Subcutaneous abdominal adipose tissue (tissue), 5 donors: ENCODE results near the gene ZNF207.

Experiments used
- H3K27ac ChIP-seq: one replicate; pipeline ENCODE4 v1.7.0; 2013; ENCODE audit warnings: low read depth, mild to moderate bottlenecking, inconsistent platforms, low read length, moderate library complexity
- H3K27me3 ChIP-seq, 5 donors: one replicate each; pipeline ENCODE4 v1.7.0; 2013; ENCODE audit warnings: low read length in 5 of 5, inconsistent platforms in 1 of 5; ENCODE audit not compliant: control insufficient read depth in 5 of 5, insufficient read depth in 4 of 5
- H3K36me3 ChIP-seq, 5 donors: one replicate each; pipeline ENCODE4 v1.7.0; 2013; ENCODE audit warnings: low read length in 5 of 5; ENCODE audit not compliant: control insufficient read depth in 5 of 5, insufficient read depth in 5 of 5
- H3K4me1 ChIP-seq, 5 donors: one replicate each; pipeline ENCODE4 v1.7.0; 2013; ENCODE audit warnings: low read length in 5 of 5, mild to moderate bottlenecking in 3 of 5, moderate library complexity in 1 of 5; ENCODE audit not compliant: control insufficient read depth in 5 of 5, insufficient read depth in 5 of 5
- H3K4me3 ChIP-seq, 5 donors: one replicate each; pipeline ENCODE4 v1.7.0; 2013; ENCODE audit warnings: low read length in 5 of 5, low read depth in 1 of 5
- H3K9ac ChIP-seq, 5 donors: one replicate each; pipeline ENCODE4 v1.7.0; 2013; ENCODE audit warnings: low read length in 5 of 5, mild to moderate bottlenecking in 4 of 5, moderate library complexity in 3 of 5
- H3K9me3 ChIP-seq, 5 donors: one replicate each; pipeline ENCODE4 v1.7.0; 2013; ENCODE audit warnings: low read length in 5 of 5; ENCODE audit not compliant: control insufficient read depth in 5 of 5
- donor health status: healthy.
- donor health status: healthy.
- donor health status: healthy.
- donor health status: healthy.
- donor health status: healthy.

The ZNF207 gene

DNA sequence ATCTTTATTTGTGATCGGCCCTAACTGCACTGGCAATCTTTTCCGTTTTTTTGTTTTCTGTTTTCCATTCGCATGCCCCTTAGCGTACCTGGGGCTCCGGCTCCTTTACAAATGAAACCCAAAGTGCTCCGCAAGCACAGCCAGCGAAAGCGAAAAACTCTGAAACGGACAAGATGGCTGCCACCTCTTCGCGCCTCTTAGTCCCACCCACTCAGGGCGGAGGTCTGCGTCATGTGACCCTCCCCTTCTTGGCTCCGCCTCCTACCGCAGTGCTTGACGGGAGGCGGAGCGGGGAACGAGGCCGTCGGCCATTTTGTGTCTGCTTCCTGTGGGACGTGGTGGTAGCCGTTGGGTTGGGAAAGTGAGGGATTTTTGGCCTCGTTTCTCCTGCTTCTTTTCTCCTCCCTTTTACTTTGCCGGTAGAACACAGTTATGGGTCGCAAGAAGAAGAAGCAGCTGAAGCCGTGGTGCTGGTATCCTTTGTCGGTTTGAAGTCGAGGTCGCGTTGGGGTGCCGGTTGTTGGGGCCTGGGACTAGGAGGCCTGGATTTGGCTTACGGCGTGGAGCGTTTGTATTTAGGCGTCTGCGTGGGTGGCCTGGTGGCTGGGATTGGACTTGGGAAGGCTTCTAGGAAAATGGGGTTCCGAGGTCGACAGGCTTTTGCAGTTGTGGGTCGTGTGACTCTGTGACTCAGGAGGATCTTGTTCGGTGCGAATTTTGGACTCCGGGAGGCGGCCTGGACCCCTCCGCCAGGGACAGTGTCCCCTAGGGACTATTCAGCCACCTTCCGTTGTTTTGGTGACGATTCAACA, at the start of gene ZNF207:
Gene ZNF207, plus strand, starts transcription at position 304 of the 812 bp plus-strand sequence. Its CDS starts 129 bp downstream, at position 433.
- H3K9me3 ChIP-seq = no peaks in the 10 kb centered on the region
- no peaks in the 10 kb centered on the region for H3K27me3 ChIP-seq
- peaks cover 1 to 45% (median 43%) of the 10 kb centered on the region in 5 donors for H3K4me1 ChIP-seq
- peak within 1 kb of the TSS; percentile 87 to 100 (median 98) for H3K4me3 ChIP-seq
- peak within 1 kb of the TSS; percentile 98 to 100 (median 100) for H3K9ac ChIP-seq
- H3K36me3 ChIP-seq = peaks cover 0 to 17% (median 10%) of the 10 kb centered on the region in 5 donors
- peak within 1 kb of the TSS; percentile 100 for H3K27ac ChIP-seq

DNA sequence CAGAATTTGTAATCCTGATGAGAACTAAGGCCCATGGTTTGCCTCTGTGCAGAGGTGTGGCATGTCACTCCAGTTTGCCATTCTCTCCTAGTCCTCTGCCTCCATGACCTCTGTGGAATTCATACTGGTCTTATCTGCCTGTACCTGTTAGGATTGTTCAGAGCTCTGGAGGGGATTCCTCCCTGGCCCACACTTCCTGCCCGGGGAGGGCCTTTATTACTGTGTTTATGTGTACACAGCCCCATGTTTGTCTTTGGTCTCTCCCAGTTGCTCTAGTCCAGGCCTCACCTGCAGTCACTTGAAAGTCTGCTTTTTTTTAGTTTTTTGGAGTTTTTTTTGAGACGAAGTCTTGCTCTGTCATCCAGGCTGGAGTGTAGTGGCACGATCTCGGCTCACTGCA, 47.9 kb upstream of the ZNF207 start:
- Histone ChIP-seq H3K36me3 (no peaks in the 10 kb centered on the region), H3K9me3 (no peaks in the 10 kb centered on the region), H3K4me3 (no peak overlapping the region), H3K27me3 (no peaks in the 10 kb centered on the region), H3K9ac (no peak overlapping the region), H3K4me1 (peaks cover 2 to 25% (median 19%) of the 10 kb centered on the region in 5 donors), H3K27ac (no peak overlapping the region)

DNA sequence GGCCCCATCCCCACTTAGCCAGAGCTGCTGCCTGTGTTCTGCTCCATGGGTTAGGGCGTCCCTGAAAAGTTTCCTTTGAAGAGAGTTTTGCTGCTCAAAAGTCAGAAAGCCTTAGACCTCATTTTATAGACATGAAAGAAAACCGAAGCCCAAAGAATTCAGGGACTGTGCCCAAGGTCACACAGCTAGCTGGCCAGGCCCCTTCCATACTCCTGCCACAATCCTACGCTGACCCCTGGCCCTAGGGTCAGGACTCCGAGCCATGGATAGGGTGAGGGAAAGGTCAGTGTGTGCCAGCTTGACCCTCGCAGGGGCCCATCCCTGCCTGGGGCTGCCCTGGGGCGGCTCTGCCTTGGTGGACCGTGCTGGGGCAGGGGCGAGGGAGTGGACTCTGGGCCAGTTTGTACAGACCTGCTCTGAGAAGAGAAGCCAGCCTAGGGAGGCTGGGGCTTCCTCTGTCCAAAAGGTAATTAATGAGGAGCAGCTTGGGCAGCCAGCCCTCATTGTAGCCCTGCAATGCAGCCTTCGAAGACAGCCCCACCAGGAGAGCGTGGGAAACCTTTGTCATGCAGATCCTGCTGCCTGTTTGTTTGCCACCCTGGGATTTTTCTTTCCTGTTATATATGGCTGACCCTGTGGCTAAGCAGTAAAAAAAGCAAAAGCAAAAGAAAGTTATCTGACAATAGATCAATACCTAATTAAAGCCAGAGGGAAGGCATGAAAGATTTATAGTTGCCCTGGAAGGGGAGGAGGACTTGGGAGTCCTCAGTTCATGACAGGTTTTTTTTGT, 46.9 kb upstream of the ZNF207 start:
- Histone ChIP-seq H3K4me3 (no peak overlapping the region), H3K9me3 (peaks cover 0 to 2% (median 0%) of the 10 kb centered on the region in 5 donors), H3K27me3 (peaks cover 0 to 7% (median 0%) of the 10 kb centered on the region in 5 donors), H3K4me1 (peaks cover 6 to 25% (median 19%) of the 10 kb centered on the region in 5 donors), H3K9ac (no peak overlapping the region), H3K27ac (no peak overlapping the region), H3K36me3 (peaks cover 0 to 2% (median 0%) of the 10 kb centered on the region in 5 donors)

DNA sequence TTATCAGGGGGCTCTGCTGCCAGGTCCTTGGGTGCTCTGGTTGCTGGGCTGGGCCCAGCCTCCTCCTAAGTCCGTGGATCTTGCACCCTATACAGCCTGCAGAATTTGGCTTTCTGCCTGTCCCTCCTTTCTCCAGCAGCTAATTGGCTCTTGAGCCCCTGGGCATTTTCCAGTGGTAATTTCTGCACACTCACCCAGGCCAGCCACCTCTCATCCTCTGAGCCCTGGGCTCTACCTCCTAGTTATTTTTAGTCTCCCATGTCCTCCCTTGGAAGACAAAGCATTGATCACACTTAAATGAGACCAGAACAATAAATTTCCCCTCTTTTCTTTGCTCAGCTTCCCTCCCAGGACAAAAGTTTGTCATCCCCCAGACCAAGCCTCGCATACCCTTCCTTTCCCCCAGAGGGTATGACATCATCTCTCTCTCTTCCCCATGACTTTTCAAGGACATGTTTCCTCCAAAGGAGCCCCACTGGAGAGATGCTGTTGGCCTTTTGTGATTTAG, 46.1 kb upstream of the ZNF207 start:
- Histone ChIP-seq H3K9ac (no peak overlapping the region), H3K4me3 (no peak overlapping the region), H3K4me1 (peaks cover 5 to 18% (median 11%) of the 10 kb centered on the region in 5 donors), H3K9me3 (peaks cover 0 to 2% (median 0%) of the 10 kb centered on the region in 5 donors), H3K36me3 (peaks cover 0 to 2% (median 0%) of the 10 kb centered on the region in 5 donors), H3K27ac (no peak overlapping the region), H3K27me3 (peaks cover 0 to 8% (median 0%) of the 10 kb centered on the region in 5 donors)

DNA sequence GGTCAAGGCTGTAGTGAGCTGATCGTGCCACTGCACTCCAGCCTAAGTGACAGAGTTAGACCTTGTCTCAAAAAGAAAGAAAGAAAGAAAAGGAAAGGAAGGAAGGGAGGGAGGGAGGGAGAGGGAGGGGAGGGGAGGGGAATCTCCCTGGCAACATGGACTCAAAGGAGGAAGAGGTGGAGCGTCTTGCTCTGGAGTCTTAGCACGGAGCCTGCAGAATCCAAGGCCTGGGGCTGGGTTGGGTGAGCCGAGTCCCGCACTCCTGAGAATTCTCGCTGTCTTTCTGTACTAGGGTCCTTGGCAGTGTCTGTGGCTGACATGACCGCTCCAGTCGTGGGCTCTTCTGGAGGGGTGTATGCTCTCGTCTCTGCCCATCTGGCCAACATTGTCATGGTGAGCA, 44.9 kb upstream of the ZNF207 start:
- no peak overlapping the region for H3K27ac ChIP-seq
- no peak overlapping the region for H3K9ac ChIP-seq
- H3K36me3 ChIP-seq = peaks cover 0 to 2% (median 0%) of the 10 kb centered on the region in 5 donors
- H3K9me3 ChIP-seq = peaks cover 0 to 2% (median 0%) of the 10 kb centered on the region in 5 donors
- H3K4me1 ChIP-seq = peaks cover 5 to 14% (median 11%) of the 10 kb centered on the region in 5 donors
- no peak overlapping the region for H3K4me3 ChIP-seq
- peaks cover 0 to 8% (median 0%) of the 10 kb centered on the region in 5 donors for H3K27me3 ChIP-seq

DNA sequence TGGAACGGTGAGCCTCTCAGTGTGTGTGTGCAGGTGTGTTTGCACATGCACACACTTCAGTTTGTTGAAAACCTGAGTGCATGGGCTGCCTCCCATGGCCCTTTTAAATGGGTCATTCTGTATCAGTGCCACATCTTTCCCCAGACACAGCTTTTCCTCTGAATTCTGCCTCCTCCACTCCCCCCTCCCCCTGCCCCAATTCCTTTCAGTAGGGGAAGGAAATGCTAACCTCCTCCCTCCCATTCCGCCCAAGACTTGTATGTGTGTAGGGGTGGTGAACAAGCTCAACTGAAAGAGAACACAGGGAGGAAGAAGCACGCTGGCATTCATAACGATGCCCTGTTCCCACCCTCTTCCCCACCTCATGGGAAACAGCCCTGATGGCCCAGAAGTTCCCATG, 42.3 kb upstream of the ZNF207 start:
- peaks cover 0 to 8% (median 0%) of the 10 kb centered on the region in 5 donors for H3K27me3 ChIP-seq
- H3K9me3 ChIP-seq = peaks cover 0 to 2% (median 0%) of the 10 kb centered on the region in 5 donors
- H3K36me3 ChIP-seq = peaks cover 0 to 2% (median 0%) of the 10 kb centered on the region in 5 donors
- no peak overlapping the region for H3K27ac ChIP-seq
- no peak overlapping the region for H3K4me3 ChIP-seq
- peak overlapping the region in 1 of 5 donors; percentile 100 for H3K9ac ChIP-seq
- H3K4me1 ChIP-seq = peaks cover 5 to 20% (median 17%) of the 10 kb centered on the region in 5 donors

DNA sequence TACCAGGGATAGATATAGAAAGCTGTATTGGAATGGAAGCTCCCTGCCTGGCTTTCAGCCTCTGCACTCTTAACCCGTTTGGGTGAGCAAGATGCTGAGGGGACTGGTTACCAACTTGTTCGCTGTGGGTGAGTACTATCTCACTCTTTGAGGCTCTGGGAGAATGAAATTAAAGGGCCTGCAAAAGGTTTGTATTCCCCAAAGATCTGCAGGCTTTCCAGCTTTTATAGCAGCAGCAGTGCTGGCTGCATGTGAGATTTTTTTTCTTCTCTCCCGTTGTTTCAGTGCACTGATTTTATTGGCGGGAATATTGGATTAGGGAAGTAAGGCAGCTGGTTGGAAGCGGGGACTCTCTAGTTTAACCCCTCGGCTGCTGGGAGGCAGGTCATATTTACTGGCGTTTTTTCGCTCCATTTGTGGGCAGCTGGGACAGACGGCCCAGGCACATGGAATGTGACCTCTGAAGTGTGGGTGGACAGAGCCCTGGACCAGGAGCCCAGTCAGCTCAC, 38.9 kb upstream of the ZNF207 start:
- Histone ChIP-seq H3K36me3 (peaks cover 0 to 2% (median 0%) of the 10 kb centered on the region in 5 donors), H3K9me3 (peaks cover 0 to 2% (median 0%) of the 10 kb centered on the region in 5 donors), H3K4me1 (peaks cover 5 to 8% (median 7%) of the 10 kb centered on the region in 5 donors), H3K4me3 (peak overlapping the region in 4 of 5 donors; percentile 18 to 40 (median 24)), H3K9ac (no peak overlapping the region), H3K27ac (no peak overlapping the region), H3K27me3 (peaks cover 0 to 11% (median 0%) of the 10 kb centered on the region in 5 donors)

DNA sequence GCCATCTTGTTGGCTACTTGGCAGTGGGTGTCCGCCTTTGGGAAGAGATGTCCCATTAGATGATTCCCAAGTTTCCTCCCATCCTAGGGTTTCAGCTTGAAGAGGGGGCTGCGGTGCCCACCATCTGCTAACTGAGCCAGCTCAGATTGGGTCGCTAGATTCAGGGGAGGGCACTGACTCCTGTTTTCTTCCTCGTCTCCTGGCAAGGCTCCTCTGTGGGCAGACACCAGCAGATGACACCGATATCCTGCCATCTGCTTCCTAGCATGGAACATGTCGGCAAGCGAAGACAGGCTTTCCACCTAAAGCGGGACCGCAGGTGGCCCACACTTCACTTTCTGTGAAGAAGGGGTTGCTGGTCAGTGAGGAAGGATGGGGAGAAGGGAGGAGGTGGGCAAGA, 35.3 kb upstream of the ZNF207 start:
- H3K9ac ChIP-seq = no peak overlapping the region
- H3K9me3 ChIP-seq = no peaks in the 10 kb centered on the region
- peaks cover 0 to 3% (median 0%) of the 10 kb centered on the region in 5 donors for H3K27me3 ChIP-seq
- H3K4me3 ChIP-seq = no peak overlapping the region
- peaks cover 0 to 8% (median 7%) of the 10 kb centered on the region in 5 donors for H3K4me1 ChIP-seq
- no peaks in the 10 kb centered on the region for H3K36me3 ChIP-seq
- H3K27ac ChIP-seq = no peak overlapping the region

DNA sequence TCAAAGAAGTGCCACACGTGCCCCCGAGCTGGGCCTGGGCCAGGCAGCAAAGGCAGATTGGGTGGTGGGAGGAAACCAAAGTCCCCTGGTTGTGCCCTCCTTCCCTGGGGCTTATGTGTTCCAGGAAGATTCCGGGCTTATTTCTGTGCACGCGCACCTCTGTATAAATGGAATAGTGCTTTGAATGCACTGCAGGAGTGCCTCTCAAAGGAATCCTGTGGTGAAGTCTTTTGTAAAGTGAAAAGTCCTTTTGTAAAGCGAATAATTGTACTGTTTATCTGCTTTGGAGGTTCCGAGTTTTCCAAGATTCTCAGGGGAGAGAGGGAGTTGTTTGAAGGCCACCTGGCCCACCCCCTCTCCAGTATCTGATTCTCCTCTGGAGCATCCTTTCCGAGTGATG, 34.8 kb upstream of the ZNF207 start:
- H3K4me3 ChIP-seq = no peak overlapping the region
- H3K4me1 ChIP-seq = peaks cover 0 to 8% (median 7%) of the 10 kb centered on the region in 5 donors
- no peak overlapping the region for H3K9ac ChIP-seq
- peaks cover 0 to 3% (median 0%) of the 10 kb centered on the region in 5 donors for H3K27me3 ChIP-seq
- no peaks in the 10 kb centered on the region for H3K36me3 ChIP-seq
- no peaks in the 10 kb centered on the region for H3K9me3 ChIP-seq
- no peak overlapping the region for H3K27ac ChIP-seq
